CD14-positive monocyte (primary cell): ENCODE measurements around the gene NAV1. TPM values are rescaled to one million over a fixed set of nuclear protein-coding genes. Genes with fewer than 3 reads are reported as not detected.

ENCODE experiments used
- DNase-seq, 3 donors: peaks; one replicate each; pipeline ENCODE4 v3.0.0-alpha.2; 2011 to 2022
- H2AFZ ChIP-seq: 2 replicates; pipeline ENCODE4 v1.6.0; 2012; ENCODE audit warnings: mild to moderate bottlenecking, low read depth, low read length, inconsistent platforms; ENCODE audit not compliant: insufficient read depth, poor library complexity, severe bottlenecking
- H3K27ac ChIP-seq, 2 donors: 1 replicate in 1 of 2; 2 replicates in 1 of 2; pipeline ENCODE4 v1.5.1; 2012 to 2013; ENCODE audit warnings: low read length in 2 of 2, control low read depth in 1 of 2, inconsistent platforms in 1 of 2, low read depth in 1 of 2, mild to moderate bottlenecking in 1 of 2
- H3K27me3 ChIP-seq, 2 donors: one replicate each; pipeline versions ENCODE4 v1.6.0 to v1.6.1; 2011 to 2013; ENCODE audit warnings: low read length in 2 of 2; ENCODE audit not compliant: control insufficient read depth in 2 of 2, insufficient read depth in 2 of 2
- H3K36me3 ChIP-seq, 2 donors: replicated peaks in 1 of 2; 1 replicate in 1 of 2; 2 replicates in 1 of 2; pipeline versions ENCODE4 v1.5.1 to v1.6.1; 2012 to 2013; ENCODE audit warnings: low read length in 2 of 2, control low read depth in 1 of 2, inconsistent platforms in 1 of 2, mild to moderate bottlenecking in 1 of 2; ENCODE audit not compliant: insufficient read depth in 2 of 2, control insufficient read depth in 1 of 2
- H3K4me1 ChIP-seq, 2 donors: 1 replicate in 1 of 2; 2 replicates in 1 of 2; pipeline versions ENCODE4 v1.5.1 to v1.6.1; 2012 to 2013; ENCODE audit warnings: low read length in 2 of 2, control low read depth in 1 of 2, inconsistent platforms in 1 of 2, mild to moderate bottlenecking in 1 of 2, moderate library complexity in 1 of 2; ENCODE audit not compliant: insufficient read depth in 2 of 2, control insufficient read depth in 1 of 2
- H3K4me2 ChIP-seq: replicated peaks from 2 replicates; pipeline ENCODE3; 2012; ENCODE audit warnings: low read length, moderate library complexity, mild to moderate bottlenecking; ENCODE audit not compliant: poor library complexity, severe bottlenecking; ENCODE audit errors: extremely low read depth
- H3K4me3 ChIP-seq, 3 experiments: fragments of 200-600 bp in 1 of 3; sonication (generic) in 1 of 3; replicated peaks in 1 of 3; 1 replicate in 2 of 3; 2 replicates in 1 of 3; pipeline ENCODE4 v1.5.1; 2011 to 2013; ENCODE audit warnings: low read length in 3 of 3, mild to moderate bottlenecking in 3 of 3, control low read depth in 2 of 3, low read depth in 2 of 3, inconsistent platforms in 1 of 3, moderate library complexity in 1 of 3
- H3K79me2 ChIP-seq: 2 replicates; pipeline ENCODE4 v1.6.0; 2012; ENCODE audit warnings: mild to moderate bottlenecking, control low read depth, inconsistent platforms, low read length, moderate library complexity; ENCODE audit not compliant: insufficient read depth
- H3K9ac ChIP-seq: 2 replicates; pipeline ENCODE4 v1.6.0; 2017; ENCODE audit warnings: low read length, mild to moderate bottlenecking; ENCODE audit not compliant: insufficient read depth, poor library complexity, severe bottlenecking
- H3K9me3 ChIP-seq, 2 donors: replicated peaks in 1 of 2; 1 replicate in 1 of 2; 2 replicates in 1 of 2; pipeline versions ENCODE4 v1.5.1 to v1.6.1; 2012 to 2013; ENCODE audit warnings: low read length in 2 of 2, control low read depth in 1 of 2; ENCODE audit not compliant: control insufficient read depth in 1 of 2, insufficient read depth in 1 of 2
- H4K20me1 ChIP-seq: 2 replicates; pipeline ENCODE4 v1.6.0; 2012; ENCODE audit warnings: mild to moderate bottlenecking, low read length, control low read depth, moderate library complexity; ENCODE audit not compliant: insufficient read depth
- H3K27ac Mint-ChIP-seq, 7 donors: one replicate each; pipeline ENCODE4 v1.8.0; 2020; ENCODE audit warnings: mild to moderate bottlenecking in 7 of 7, mixed read lengths in 7 of 7, moderate library complexity in 6 of 7, inconsistent platforms in 2 of 7
- H3K27me3 Mint-ChIP-seq, 3 donors: one replicate each; pipeline ENCODE4 v1.8.0; 2021 to 2022; ENCODE audit warnings: low read depth in 3 of 3, mild to moderate bottlenecking in 3 of 3, mixed read lengths in 3 of 3, moderate library complexity in 3 of 3, inconsistent platforms in 1 of 3
- H3K36me3 Mint-ChIP-seq, 2 donors: one replicate each; pipeline ENCODE4 v1.8.0; 2020; ENCODE audit warnings: mixed read lengths in 2 of 2, inconsistent platforms in 1 of 2, mild to moderate bottlenecking in 1 of 2
- H3K4me1 Mint-ChIP-seq: one replicate; pipeline ENCODE4 v1.8.0; 2020; ENCODE audit warnings: mild to moderate bottlenecking, mixed read lengths
- H3K4me3 Mint-ChIP-seq, 2 donors: one replicate each; pipeline ENCODE4 v1.8.0; 2020; ENCODE audit warnings: mild to moderate bottlenecking in 2 of 2, mixed read lengths in 2 of 2, moderate library complexity in 1 of 2
- H3K9me3 Mint-ChIP-seq, 7 donors: one replicate each; pipeline ENCODE4 v1.8.0; 2020 to 2022; ENCODE audit warnings: mixed read lengths in 7 of 7, mild to moderate bottlenecking in 6 of 7, moderate library complexity in 6 of 7, inconsistent platforms in 2 of 7
- WGBS: methylation state at CpG from one replicate; pipeline ENCODE4 v1.1.5; 2013; ENCODE audit warnings: missing lambda C conversion rate; ENCODE audit not compliant: insufficient coverage; 5-methylcytosine and 5-hydroxymethylcytosine counted together
- intact Hi-C, 2 donors: fragments of 100-400 bp; cut with micrococcal nuclease; formaldehyde crosslinking; loops; one replicate each; pipeline versions ENCODE4 v1.15.0 to v1.15.1; 2023
- polyA plus RNA-seq, 3 donors: library from polyadenylated mRNA; depleted of rRNA in 1 of 3; unstranded in 2 of 3; stranded (reverse) in 1 of 3; fragments of 300-500 nt in 2 of 3; fragments of >200 nt in 1 of 3; fragmentation: Illumina TruSeq in 2 of 3; gene quantifications; 1 replicate in 2 of 3; 2 replicates in 1 of 3; pipeline ENCODE4 v1.2.3, GENCODE V29; 2012 to 2021
- TF ChIP-seq, protein P1 (sequence below): fragments of 200-600 bp; IDR thresholded peaks from one replicate; pipeline ENCODE4 v1.8.0; 2022; ENCODE audit warnings: antibody characterized with exemption, mild to moderate bottlenecking

Gene NAV1
- polyA plus RNA-seq, 3 donors: 0.37 to 1.4 (median 0.89) TPM

DNA sequence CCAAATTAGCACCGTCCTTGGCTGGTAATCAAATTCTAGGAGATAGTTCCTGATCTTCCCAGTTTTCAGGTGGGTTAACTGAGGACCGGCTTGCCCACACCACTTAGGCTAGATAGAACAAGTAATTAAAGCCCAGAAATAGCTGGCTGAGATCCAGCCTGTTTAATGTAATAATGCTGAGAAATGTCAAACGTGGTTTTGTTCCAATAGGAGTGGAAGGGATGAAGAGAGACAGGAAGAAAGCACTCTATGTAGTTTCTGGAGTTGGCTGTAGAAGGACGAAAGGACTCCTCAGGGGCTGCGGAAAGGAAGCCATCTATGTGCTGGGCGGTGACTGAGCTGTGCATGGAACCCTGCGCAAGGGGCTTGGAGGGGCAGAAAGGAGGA, 18.6 kb downstream of the NAV1 start:
- no peak overlapping the region for H3K4me3 Mint-ChIP-seq

DNA sequence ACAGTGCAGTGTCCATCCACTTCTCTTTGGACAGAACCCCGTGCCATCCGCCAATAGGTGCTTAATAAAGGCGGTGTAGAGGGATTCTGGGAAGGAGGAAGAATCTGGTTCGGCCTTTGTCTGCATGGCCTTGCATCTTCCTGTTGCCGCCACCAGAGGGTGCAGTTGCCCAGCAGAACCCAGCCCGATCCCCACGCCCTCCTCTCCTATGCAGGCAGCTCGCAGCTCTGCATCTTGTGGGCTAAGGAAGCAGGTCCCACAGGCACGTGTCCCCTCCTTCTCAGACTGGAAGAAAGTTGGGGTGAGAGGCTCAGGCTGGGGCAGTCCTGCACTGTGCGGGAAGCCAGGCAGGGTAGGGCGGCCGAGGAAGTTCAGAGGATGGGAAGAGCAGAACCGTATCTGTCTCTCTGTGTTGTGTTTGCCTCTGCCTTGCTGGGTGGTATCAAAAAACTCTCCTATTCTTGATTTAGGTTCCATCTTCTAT, 20.8 kb downstream of the NAV1 start:
- peaks cover 2 to 5% (median 3%) of the 10 kb centered on the region in 3 donors for H3K27me3 Mint-ChIP-seq
- peak overlapping the region in 1 of 7 donors; percentile 54 for H3K27ac Mint-ChIP-seq
- Histone ChIP-seq H3K4me2 (no peak overlapping the region), H3K79me2 (no peaks in the 10 kb centered on the region), H4K20me1 (no peaks in the 10 kb centered on the region), H3K4me1 (peaks cover 3 to 9% of the 10 kb centered on the region in 2 donors), H3K9ac (no peak overlapping the region), H3K4me3 (no peak overlapping the region), H3K36me3 (no peaks in the 10 kb centered on the region), H3K27me3 (no peaks in the 10 kb centered on the region), H3K9me3 (no peaks in the 10 kb centered on the region), H2AFZ (peak overlapping the region; percentile 51), H3K27ac (no peak overlapping the region)
- no peak overlapping the region for H3K4me3 Mint-ChIP-seq
- no CpG with 5 or more reads among the region's 13 CpGs for WGBS
- intact Hi-C loops: loop anchor here (1.0 to 5.0 kb wide), 3 partner anchors 145 to 234 kb away; no protein-coding TSS in a partner anchor
- peaks cover 20% of the 10 kb centered on the region for H3K4me1 Mint-ChIP-seq
- no peaks in the 10 kb centered on the region for H3K9me3 Mint-ChIP-seq
- H3K36me3 Mint-ChIP-seq: peaks cover 0 to 1% of the 10 kb centered on the region in 2 donors
- TF ChIP-seq, protein P1, sequence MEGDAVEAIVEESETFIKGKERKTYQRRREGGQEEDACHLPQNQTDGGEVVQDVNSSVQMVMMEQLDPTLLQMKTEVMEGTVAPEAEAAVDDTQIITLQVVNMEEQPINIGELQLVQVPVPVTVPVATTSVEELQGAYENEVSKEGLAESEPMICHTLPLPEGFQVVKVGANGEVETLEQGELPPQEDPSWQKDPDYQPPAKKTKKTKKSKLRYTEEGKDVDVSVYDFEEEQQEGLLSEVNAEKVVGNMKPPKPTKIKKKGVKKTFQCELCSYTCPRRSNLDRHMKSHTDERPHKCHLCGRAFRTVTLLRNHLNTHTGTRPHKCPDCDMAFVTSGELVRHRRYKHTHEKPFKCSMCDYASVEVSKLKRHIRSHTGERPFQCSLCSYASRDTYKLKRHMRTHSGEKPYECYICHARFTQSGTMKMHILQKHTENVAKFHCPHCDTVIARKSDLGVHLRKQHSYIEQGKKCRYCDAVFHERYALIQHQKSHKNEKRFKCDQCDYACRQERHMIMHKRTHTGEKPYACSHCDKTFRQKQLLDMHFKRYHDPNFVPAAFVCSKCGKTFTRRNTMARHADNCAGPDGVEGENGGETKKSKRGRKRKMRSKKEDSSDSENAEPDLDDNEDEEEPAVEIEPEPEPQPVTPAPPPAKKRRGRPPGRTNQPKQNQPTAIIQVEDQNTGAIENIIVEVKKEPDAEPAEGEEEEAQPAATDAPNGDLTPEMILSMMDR: peak; percentile 91
- peak; percentile 64 to 78 (median 72) for DNase-seq

More for the DNA sequence above, 18.6 kb downstream of the NAV1 start:
- 76% methylated on average over 6 of the region's 7 CpGs for WGBS
- TF ChIP-seq, protein P1: no peak
- DNase-seq: no peak
- no peaks in the 10 kb centered on the region for H3K36me3 Mint-ChIP-seq
- Histone ChIP-seq H3K4me3 (no peak overlapping the region), H3K27ac (no peak overlapping the region), H3K36me3 (no peaks in the 10 kb centered on the region), H3K4me2 (no peak overlapping the region), H3K27me3 (no peaks in the 10 kb centered on the region), H3K9me3 (no peaks in the 10 kb centered on the region), H3K9ac (no peak overlapping the region), H4K20me1 (no peaks in the 10 kb centered on the region), H3K79me2 (no peaks in the 10 kb centered on the region), H3K4me1 (peaks cover 8 to 20% of the 10 kb centered on the region in 2 donors), H2AFZ (no peak overlapping the region)
- peaks cover 2 to 5% (median 3%) of the 10 kb centered on the region in 3 donors for H3K27me3 Mint-ChIP-seq
- intact Hi-C loops: loop anchor here in 1 of 2 donors (5.0 kb wide), 1 partner anchor 235 kb away; no protein-coding TSS in a partner anchor
- no peaks in the 10 kb centered on the region for H3K9me3 Mint-ChIP-seq
- H3K27ac Mint-ChIP-seq: no peak overlapping the region
- peaks cover 38% of the 10 kb centered on the region for H3K4me1 Mint-ChIP-seq
